Nucleus accumbens (tissue), 56 donors: ENCODE results near the gene ATP2B1.

Experiments
- DNase-seq, 56 donors: peaks; one replicate each; lab custom pipeline; 2025; lab: John Stamatoyannopoulos, UW

Gene ATP2B1

GRCh38 chr12:89663577-89664357 is 44.9 kb downstream of the ATP2B1 start:
- no peak for DNase-seq

- DNase-seq = no peak
Observed at GRCh38 chr12:89662623-89663022, 46.0 kb downstream of the ATP2B1 start.

- no peak for DNase-seq
Observed at GRCh38 chr12:89661706-89662330, 46.8 kb downstream of the ATP2B1 start.

- DNase-seq = peak in 3 of 56 donors; percentile 4 to 32 (median 22)
Observed at GRCh38 chr12:89657739-89658138, 50.9 kb downstream of the ATP2B1 start.

GRCh38 chr12:89657066-89657465 is 51.6 kb downstream of the ATP2B1 start:
- DNase-seq = no peak

- DNase-seq = no peak
Observed at GRCh38 chr12:89655841-89656240, 52.8 kb downstream of the ATP2B1 start.

GRCh38 chr12:89651192-89651591 is 57.4 kb downstream of the ATP2B1 start:
- DNase-seq = peak in 2 of 56 donors; percentile 1 to 11

GRCh38 chr12:89650239-89650638 is 58.4 kb downstream of the ATP2B1 start:
- no peak for DNase-seq

GRCh38 chr12:89649820-89650219 is 58.8 kb downstream of the ATP2B1 start:
- no peak for DNase-seq

- no peak for DNase-seq
Observed at GRCh38 chr12:89649139-89649538, 59.5 kb downstream of the ATP2B1 start.

GRCh38 chr12:89648211-89648930 is 60.3 kb downstream of the ATP2B1 start:
- no peak for DNase-seq

GRCh38 chr12:89645434-89645833 is 63.2 kb downstream of the ATP2B1 start:
- no peak for DNase-seq

GRCh38 chr12:89642959-89643358 is 65.7 kb downstream of the ATP2B1 start:
- no peak for DNase-seq

GRCh38 chr12:89636776-89637160 is 71.9 kb downstream of the ATP2B1 start:
- no peak for DNase-seq

- no peak for DNase-seq
Observed at GRCh38 chr12:89636052-89636775, 72.4 kb downstream of the ATP2B1 start.

GRCh38 chr12:89634508-89634907 is 74.1 kb downstream of the ATP2B1 start:
- DNase-seq = no peak

- DNase-seq = no peak
Observed at GRCh38 chr12:89632778-89633177, 75.9 kb downstream of the ATP2B1 start.

- DNase-seq = no peak
Observed at GRCh38 chr12:89622115-89622514, 86.5 kb downstream of the ATP2B1 start.

- DNase-seq = no peak
Observed at GRCh38 chr12:89621521-89621920, 87.1 kb downstream of the ATP2B1 start.

- DNase-seq = no peak
Observed at GRCh38 chr12:89619764-89620163, 88.9 kb downstream of the ATP2B1 start.
